H1 (cell line): ENCODE data around the gene C5. TPM values are rescaled to one million over a fixed set of nuclear protein-coding genes. Genes with fewer than 3 reads are reported as not detected.

Source experiments
- CBX8 ChIP-seq: fragments of 300-800, 300-1000 bp; sonication (generic); IDR thresholded peaks from 2 replicates; pipeline ENCODE4 v1.7.1; 2016; ENCODE audit warnings: low read depth, low read length, borderline replicate concordance
- KDM4A ChIP-seq: IDR thresholded peaks from one replicate; pipeline ENCODE4 v1.7.1; 2012; ENCODE audit warnings: low read depth, mild to moderate bottlenecking, moderate library complexity, low read length, inconsistent platforms; ENCODE audit not compliant: severe bottlenecking
- MAX ChIP-seq: IDR thresholded peaks from 2 replicates; pipeline ENCODE4 v1.6.1; 2012; ENCODE audit warnings: inconsistent platforms
- NANOG ChIP-seq: IDR thresholded peaks from 2 replicates; pipeline ENCODE4 v1.6.1; 2011; ENCODE audit warnings: low read length, low read depth, mild to moderate bottlenecking, inconsistent platforms; ENCODE audit not compliant: insufficient read depth, poor library complexity, severe bottlenecking
- POLR2AphosphoS5 ChIP-seq: IDR thresholded peaks from 2 replicates; pipeline ENCODE4 v1.6.1; 2011; ENCODE audit warnings: low read depth, low read length
- POU5F1 ChIP-seq: IDR thresholded peaks from 2 replicates; pipeline ENCODE4 v1.6.1; 2011; ENCODE audit warnings: low read depth, mild to moderate bottlenecking, low read length, moderate library complexity
- ZNF274 ChIP-seq: IDR thresholded peaks from 2 replicates; pipeline ENCODE4 v1.7.0; 2012; ENCODE audit warnings: low read length, borderline replicate concordance; ENCODE audit errors: extremely low read depth
- polyA plus RNA-seq, 7 experiments: library from polyadenylated mRNA; depleted of rRNA in 3 of 7; stranded (reverse) in 5 of 7; unstranded in 2 of 7; fragments of >200 nt in 5 of 7; fragments of 200-250 nt in 2 of 7; gene quantifications; 1 replicate in 5 of 7; 2 replicates in 1 of 7; 4 replicates in 1 of 7; pipeline versions ENCODE4 v1.2.1 to v1.2.3, GENCODE V29; 2011 to 2013; ENCODE audit warnings: missing spikeins in 2 of 7, mixed read lengths in 2 of 7
- total RNA-seq: library from RNA; stranded (reverse); fragmentation: NEBNext Ultra II Directional; extraction: Animal tissue kit (Norgen Biotek cat#: 25700); gene quantifications from 2 replicates; pipeline ENCODE4 v1.2.1, GENCODE V29; 2021
- TF ChIP-seq, protein P1 (sequence below): fragments of 300-600 bp; sonication (generic); IDR thresholded peaks from 2 replicates; pipeline ENCODE4 v1.7.1; 2012; ENCODE audit warnings: low read length, moderate library complexity, mild to moderate bottlenecking, inconsistent platforms; ENCODE audit not compliant: insufficient replicate concordance
- TF ChIP-seq, protein P2 (sequence below), 3 experiments: IDR thresholded peaks; 1 replicate in 2 of 3; 2 replicates in 1 of 3; pipeline versions ENCODE4 v1.5.1 to v1.6.1; 2011; ENCODE audit warnings: low read length in 3 of 3, mild to moderate bottlenecking in 3 of 3, inconsistent platforms in 2 of 3, low read depth in 1 of 3, moderate library complexity in 1 of 3; ENCODE audit not compliant: insufficient read depth in 1 of 3; ENCODE audit errors: control extremely low read depth in 1 of 3

Gene C5
- total and polyA plus RNA-seq, 2 of the 8 experiments (the other 6 are each of a cell fraction or from before 2014, with no cell fraction given) = 0.24 to 0.35 TPM

DNA sequence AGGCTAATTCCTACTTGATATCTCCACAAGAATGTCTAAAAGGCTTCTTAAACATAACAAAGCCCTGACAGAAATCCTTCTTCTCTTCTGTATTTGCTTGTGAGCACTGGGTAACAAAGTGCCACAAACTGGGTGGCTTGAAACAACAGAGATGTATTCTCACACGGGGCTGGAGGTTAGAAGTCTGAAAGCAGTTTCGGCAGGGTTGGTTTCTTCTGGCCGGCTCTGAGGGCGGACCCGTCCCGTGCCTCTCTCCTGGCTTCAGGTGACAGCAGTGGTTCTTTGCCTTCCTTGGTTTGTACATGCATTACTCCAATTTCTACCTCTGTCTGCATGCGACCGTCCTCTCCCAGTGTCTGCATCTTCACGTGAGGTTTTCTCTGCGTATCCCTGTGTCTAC is 109.5 kb downstream of the C5 start (continued):
- TF ChIP-seq, protein P1, sequence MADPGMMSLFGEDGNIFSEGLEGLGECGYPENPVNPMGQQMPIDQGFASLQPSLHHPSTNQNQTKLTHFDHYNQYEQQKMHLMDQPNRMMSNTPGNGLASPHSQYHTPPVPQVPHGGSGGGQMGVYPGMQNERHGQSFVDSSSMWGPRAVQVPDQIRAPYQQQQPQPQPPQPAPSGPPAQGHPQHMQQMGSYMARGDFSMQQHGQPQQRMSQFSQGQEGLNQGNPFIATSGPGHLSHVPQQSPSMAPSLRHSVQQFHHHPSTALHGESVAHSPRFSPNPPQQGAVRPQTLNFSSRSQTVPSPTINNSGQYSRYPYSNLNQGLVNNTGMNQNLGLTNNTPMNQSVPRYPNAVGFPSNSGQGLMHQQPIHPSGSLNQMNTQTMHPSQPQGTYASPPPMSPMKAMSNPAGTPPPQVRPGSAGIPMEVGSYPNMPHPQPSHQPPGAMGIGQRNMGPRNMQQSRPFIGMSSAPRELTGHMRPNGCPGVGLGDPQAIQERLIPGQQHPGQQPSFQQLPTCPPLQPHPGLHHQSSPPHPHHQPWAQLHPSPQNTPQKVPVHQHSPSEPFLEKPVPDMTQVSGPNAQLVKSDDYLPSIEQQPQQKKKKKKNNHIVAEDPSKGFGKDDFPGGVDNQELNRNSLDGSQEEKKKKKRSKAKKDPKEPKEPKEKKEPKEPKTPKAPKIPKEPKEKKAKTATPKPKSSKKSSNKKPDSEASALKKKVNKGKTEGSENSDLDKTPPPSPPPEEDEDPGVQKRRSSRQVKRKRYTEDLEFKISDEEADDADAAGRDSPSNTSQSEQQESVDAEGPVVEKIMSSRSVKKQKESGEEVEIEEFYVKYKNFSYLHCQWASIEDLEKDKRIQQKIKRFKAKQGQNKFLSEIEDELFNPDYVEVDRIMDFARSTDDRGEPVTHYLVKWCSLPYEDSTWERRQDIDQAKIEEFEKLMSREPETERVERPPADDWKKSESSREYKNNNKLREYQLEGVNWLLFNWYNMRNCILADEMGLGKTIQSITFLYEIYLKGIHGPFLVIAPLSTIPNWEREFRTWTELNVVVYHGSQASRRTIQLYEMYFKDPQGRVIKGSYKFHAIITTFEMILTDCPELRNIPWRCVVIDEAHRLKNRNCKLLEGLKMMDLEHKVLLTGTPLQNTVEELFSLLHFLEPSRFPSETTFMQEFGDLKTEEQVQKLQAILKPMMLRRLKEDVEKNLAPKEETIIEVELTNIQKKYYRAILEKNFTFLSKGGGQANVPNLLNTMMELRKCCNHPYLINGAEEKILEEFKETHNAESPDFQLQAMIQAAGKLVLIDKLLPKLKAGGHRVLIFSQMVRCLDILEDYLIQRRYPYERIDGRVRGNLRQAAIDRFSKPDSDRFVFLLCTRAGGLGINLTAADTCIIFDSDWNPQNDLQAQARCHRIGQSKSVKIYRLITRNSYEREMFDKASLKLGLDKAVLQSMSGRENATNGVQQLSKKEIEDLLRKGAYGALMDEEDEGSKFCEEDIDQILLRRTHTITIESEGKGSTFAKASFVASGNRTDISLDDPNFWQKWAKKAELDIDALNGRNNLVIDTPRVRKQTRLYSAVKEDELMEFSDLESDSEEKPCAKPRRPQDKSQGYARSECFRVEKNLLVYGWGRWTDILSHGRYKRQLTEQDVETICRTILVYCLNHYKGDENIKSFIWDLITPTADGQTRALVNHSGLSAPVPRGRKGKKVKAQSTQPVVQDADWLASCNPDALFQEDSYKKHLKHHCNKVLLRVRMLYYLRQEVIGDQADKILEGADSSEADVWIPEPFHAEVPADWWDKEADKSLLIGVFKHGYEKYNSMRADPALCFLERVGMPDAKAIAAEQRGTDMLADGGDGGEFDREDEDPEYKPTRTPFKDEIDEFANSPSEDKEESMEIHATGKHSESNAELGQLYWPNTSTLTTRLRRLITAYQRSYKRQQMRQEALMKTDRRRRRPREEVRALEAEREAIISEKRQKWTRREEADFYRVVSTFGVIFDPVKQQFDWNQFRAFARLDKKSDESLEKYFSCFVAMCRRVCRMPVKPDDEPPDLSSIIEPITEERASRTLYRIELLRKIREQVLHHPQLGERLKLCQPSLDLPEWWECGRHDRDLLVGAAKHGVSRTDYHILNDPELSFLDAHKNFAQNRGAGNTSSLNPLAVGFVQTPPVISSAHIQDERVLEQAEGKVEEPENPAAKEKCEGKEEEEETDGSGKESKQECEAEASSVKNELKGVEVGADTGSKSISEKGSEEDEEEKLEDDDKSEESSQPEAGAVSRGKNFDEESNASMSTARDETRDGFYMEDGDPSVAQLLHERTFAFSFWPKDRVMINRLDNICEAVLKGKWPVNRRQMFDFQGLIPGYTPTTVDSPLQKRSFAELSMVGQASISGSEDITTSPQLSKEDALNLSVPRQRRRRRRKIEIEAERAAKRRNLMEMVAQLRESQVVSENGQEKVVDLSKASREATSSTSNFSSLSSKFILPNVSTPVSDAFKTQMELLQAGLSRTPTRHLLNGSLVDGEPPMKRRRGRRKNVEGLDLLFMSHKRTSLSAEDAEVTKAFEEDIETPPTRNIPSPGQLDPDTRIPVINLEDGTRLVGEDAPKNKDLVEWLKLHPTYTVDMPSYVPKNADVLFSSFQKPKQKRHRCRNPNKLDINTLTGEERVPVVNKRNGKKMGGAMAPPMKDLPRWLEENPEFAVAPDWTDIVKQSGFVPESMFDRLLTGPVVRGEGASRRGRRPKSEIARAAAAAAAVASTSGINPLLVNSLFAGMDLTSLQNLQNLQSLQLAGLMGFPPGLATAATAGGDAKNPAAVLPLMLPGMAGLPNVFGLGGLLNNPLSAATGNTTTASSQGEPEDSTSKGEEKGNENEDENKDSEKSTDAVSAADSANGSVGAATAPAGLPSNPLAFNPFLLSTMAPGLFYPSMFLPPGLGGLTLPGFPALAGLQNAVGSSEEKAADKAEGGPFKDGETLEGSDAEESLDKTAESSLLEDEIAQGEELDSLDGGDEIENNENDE = no peak
- TF ChIP-seq POU5F1 (no peak), ZNF274 (no peak), MAX (no peak), POLR2AphosphoS5 (no peak), CBX8 (no peak), KDM4A (no peak), NANOG (no peak)
- TF ChIP-seq, protein P2, sequence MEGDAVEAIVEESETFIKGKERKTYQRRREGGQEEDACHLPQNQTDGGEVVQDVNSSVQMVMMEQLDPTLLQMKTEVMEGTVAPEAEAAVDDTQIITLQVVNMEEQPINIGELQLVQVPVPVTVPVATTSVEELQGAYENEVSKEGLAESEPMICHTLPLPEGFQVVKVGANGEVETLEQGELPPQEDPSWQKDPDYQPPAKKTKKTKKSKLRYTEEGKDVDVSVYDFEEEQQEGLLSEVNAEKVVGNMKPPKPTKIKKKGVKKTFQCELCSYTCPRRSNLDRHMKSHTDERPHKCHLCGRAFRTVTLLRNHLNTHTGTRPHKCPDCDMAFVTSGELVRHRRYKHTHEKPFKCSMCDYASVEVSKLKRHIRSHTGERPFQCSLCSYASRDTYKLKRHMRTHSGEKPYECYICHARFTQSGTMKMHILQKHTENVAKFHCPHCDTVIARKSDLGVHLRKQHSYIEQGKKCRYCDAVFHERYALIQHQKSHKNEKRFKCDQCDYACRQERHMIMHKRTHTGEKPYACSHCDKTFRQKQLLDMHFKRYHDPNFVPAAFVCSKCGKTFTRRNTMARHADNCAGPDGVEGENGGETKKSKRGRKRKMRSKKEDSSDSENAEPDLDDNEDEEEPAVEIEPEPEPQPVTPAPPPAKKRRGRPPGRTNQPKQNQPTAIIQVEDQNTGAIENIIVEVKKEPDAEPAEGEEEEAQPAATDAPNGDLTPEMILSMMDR (IDR thresholded peaks at IDR 0.05; ENCODE audit: control extremely low read depth in 1 of 3, insufficient read depth in 1 of 3, low read depth in 1 of 3, low read length in 3 of 3) = no peak
